ENCODE measurements around the gene EHD4.

Gene EHD4

GRCh38 chr15:41847206-41847605, 125.2 kb downstream of the EHD4 start:
- DNase-seq (ENCODE audit: low read depth, low spot score) = no peak
- H3K4me3 ChIP-seq (ENCODE audit: low read depth, low read length) = no peak overlapping the region
- TF ChIP-seq CTCF (IDR thresholded peaks at IDR 0.05; ENCODE audit: low read depth, low read length) = no peak
- in situ Hi-C loops (cut with HindIII; ENCODE audit: low sequenced_read_pairs) = no loop called here
